Neural progenitor cell (in vitro differentiated cells): ENCODE results near the gene PHF23.

Experiments used
- EZH2 ChIP-seq: fragments of 200-600 bp; sonication (generic); IDR thresholded peaks from 2 replicates; pipeline ENCODE4 v1.6.1; 2017; ENCODE audit warnings: antibody characterized with exemption, mild to moderate bottlenecking, moderate library complexity
- EZH2phosphoT487 ChIP-seq: fragments of 200-600 bp; sonication (generic); IDR thresholded peaks from 2 replicates; pipeline ENCODE4 v1.6.1; 2017; ENCODE audit warnings: antibody characterized with exemption
- TF ChIP-seq, protein P1 (sequence below): fragments of 200-600 bp; sonication (generic); IDR thresholded peaks from 2 replicates; pipeline ENCODE4 v1.5.1; 2017; ENCODE audit warnings: antibody characterized with exemption, mild to moderate bottlenecking

DNA sequence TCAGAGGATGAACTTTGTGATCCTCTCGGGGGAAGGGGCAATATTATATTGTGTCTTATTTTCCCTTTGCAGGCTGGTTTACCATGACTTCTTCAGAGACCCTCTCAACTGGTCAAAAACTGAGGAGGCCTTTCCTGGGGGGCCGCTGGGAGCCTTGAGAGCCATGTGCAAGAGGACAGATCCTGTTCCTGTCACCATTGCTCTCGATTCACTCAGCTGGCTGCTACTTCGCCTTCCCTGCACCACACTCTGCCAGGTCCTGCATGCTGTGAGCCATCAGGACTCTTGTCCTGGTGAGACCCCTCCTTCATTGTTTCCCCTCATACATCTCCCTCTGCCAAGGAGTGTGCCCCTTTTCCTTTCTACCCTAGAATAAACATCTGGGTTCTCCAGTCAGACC lies 15.3 kb upstream of the PHF23 start:
- TF ChIP-seq, protein P1, sequence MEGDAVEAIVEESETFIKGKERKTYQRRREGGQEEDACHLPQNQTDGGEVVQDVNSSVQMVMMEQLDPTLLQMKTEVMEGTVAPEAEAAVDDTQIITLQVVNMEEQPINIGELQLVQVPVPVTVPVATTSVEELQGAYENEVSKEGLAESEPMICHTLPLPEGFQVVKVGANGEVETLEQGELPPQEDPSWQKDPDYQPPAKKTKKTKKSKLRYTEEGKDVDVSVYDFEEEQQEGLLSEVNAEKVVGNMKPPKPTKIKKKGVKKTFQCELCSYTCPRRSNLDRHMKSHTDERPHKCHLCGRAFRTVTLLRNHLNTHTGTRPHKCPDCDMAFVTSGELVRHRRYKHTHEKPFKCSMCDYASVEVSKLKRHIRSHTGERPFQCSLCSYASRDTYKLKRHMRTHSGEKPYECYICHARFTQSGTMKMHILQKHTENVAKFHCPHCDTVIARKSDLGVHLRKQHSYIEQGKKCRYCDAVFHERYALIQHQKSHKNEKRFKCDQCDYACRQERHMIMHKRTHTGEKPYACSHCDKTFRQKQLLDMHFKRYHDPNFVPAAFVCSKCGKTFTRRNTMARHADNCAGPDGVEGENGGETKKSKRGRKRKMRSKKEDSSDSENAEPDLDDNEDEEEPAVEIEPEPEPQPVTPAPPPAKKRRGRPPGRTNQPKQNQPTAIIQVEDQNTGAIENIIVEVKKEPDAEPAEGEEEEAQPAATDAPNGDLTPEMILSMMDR, result no peak
- TF ChIP-seq EZH2phosphoT487, result no peak
- TF ChIP-seq EZH2, result no peak
